GM12878 (cell line): ENCODE results near the gene TMBIM1. TPM values are rescaled to one million over a fixed set of nuclear protein-coding genes. Genes with fewer than 3 reads are reported as not detected.

Experiments
- ATAC-seq: fragments of 200-7000 bp; cut with Tn5 transposase; 3 replicates; pipeline ENCODE4 v1.9.1; 2020; ENCODE audit warnings: mild to moderate bottlenecking, moderate library complexity
- BruUV-seq: library from RNA; stranded (reverse); fragments of 400-500 nt; replicated peaks from 2 replicates; lab custom pipeline; 2021; lab: Mats Ljungman, UMichigan
- CTCF ChIA-PET: fragments of 300-600 bp; sonication (Branson Sonifier 250); formaldehyde crosslinking; extraction: SDS; loops from one replicate; lab custom pipeline; 2021; ENCODE audit warnings: inconsistent platforms; lab: Yijun Ruan, JAX
- POLR2A ChIA-PET: fragments of 350-600 bp; formaldehyde crosslinking; extraction: SDS; loops from one replicate; lab custom pipeline; 2021; ENCODE audit warnings: inconsistent platforms; lab: Charles Lee
- RAD21 ChIA-PET: fragments of 300-600 bp; sonication (Branson Sonifier 250); formaldehyde crosslinking; loops from one replicate; lab custom pipeline; 2023; ENCODE audit warnings: antibody characterized with exemption; ENCODE audit not compliant: unreplicated experiment; lab: Charles Lee
- SMC1A ChIA-PET: fragments of 300-600 bp; sonication (Branson Sonifier 250); formaldehyde crosslinking; loops from one replicate; lab custom pipeline; 2023; ENCODE audit not compliant: unreplicated experiment, uncharacterized antibody; lab: Charles Lee
- DNase-seq: peaks from one replicate; pipeline ENCODE4 v3.0.0-alpha.2; 2011; ENCODE audit warnings: low read depth, low spot score
- FAIRE-seq: peaks from 3 replicates; lab custom pipeline; 2011; peaks lifted over from hg19 to GRCh38; lab: Jason Lieb, UNC
- H2AFZ ChIP-seq: 2 replicates; pipeline ENCODE4 v1.6.0; 2011; ENCODE audit warnings: low read depth, low read length, control low read depth; ENCODE audit not compliant: control insufficient read depth
- H3K27ac ChIP-seq: 2 replicates; pipeline ENCODE4 v1.5.1; 2011; ENCODE audit warnings: control low read depth; ENCODE audit not compliant: control insufficient read depth, insufficient read depth
- H3K27me3 ChIP-seq, 2 experiments: replicated peaks in 1 of 2; 2 replicates each; pipeline versions ENCODE4 v1.6.0 to v1.6.1; 2011; ENCODE audit warnings: low read length in 1 of 2; ENCODE audit not compliant: control insufficient read depth in 2 of 2, insufficient read depth in 2 of 2
- H3K36me3 ChIP-seq, 2 experiments: 2 replicates each; pipeline ENCODE4 v1.5.1; 2011; ENCODE audit warnings: low read length in 1 of 2; ENCODE audit not compliant: control insufficient read depth in 2 of 2, insufficient read depth in 2 of 2
- H3K4me1 ChIP-seq: 2 replicates; pipeline ENCODE4 v1.6.1; 2011; ENCODE audit warnings: mild to moderate bottlenecking, low read length, moderate library complexity, mixed read lengths; ENCODE audit not compliant: control insufficient read depth, insufficient read depth
- H3K4me2 ChIP-seq: 2 replicates; pipeline ENCODE4 v1.6.0; 2011; ENCODE audit warnings: control low read depth; ENCODE audit not compliant: control insufficient read depth, insufficient read depth
- H3K4me3 ChIP-seq: fragments of 200-600 bp; sonication (generic); 2 replicates; pipeline ENCODE4 v1.5.1; 2016
- H3K79me2 ChIP-seq: 2 replicates; pipeline ENCODE4 v1.6.0; 2011; ENCODE audit warnings: low read length; ENCODE audit not compliant: control insufficient read depth, insufficient read depth
- H3K9ac ChIP-seq: 2 replicates; pipeline ENCODE4 v1.8.0; 2011; ENCODE audit warnings: low read length, control low read depth, mixed read lengths; ENCODE audit not compliant: control insufficient read depth, insufficient read depth
- H3K9me3 ChIP-seq: replicated peaks from 3 replicates; pipeline ENCODE4 v1.5.1; 2011; ENCODE audit warnings: mild to moderate bottlenecking, low read length; ENCODE audit not compliant: control insufficient read depth, insufficient read depth
- H4K20me1 ChIP-seq: 2 replicates; pipeline ENCODE4 v1.6.0; 2011; ENCODE audit not compliant: control insufficient read depth, insufficient read depth
- CHD1 ChIP-seq: IDR thresholded peaks from 2 replicates; pipeline ENCODE4 v1.6.1; 2012; ENCODE audit warnings: low read depth, low read length, improper control_type of control experiment
- IKZF1 ChIP-seq: fragments of 450-650 bp; conservative IDR thresholded peaks from 2 replicates; pipeline ENCODE4 v1.6.1; 2017; ENCODE audit warnings: antibody characterized with exemption, mild to moderate bottlenecking
- IKZF2 ChIP-seq, 2 experiments: fragments of 450-650 bp; IDR thresholded peaks; 2 replicates each; pipeline ENCODE4 v1.6.1; 2017; ENCODE audit warnings: mild to moderate bottlenecking in 2 of 2, moderate library complexity in 2 of 2
- POLR2A ChIP-seq: IDR thresholded peaks from 2 replicates; pipeline ENCODE4 v1.6.1; 2011; ENCODE audit warnings: low read depth, mild to moderate bottlenecking, low read length
- YY1 ChIP-seq: IDR thresholded peaks from 2 replicates; pipeline ENCODE4 v1.6.1; 2011; ENCODE audit warnings: low read depth, mild to moderate bottlenecking, low read length
- WGBS: methylation state at CpG from one replicate; pipeline ENCODE4 v1.1.6; 2016; ENCODE audit warnings: low lambda C conversion rate; ENCODE audit not compliant: insufficient replicate concordance, insufficient coverage; ENCODE audit errors: missing lambda C conversion rate; 5-methylcytosine and 5-hydroxymethylcytosine counted together
- in situ Hi-C: fragments of 300-500 bp; cut with MboI; formaldehyde crosslinking; loops from 9 replicates; pipeline ENCODE4 v1.14.3; 2018; ENCODE audit warnings: mixed read lengths
- intact Hi-C: fragments of 100-400 bp; cut with micrococcal nuclease; formaldehyde crosslinking; loops from one replicate; pipeline ENCODE4 v1.14.2; 2022; ENCODE audit not compliant: unreplicated experiment
- polyA plus RNA-seq, 11 experiments: library from polyadenylated mRNA; depleted of rRNA in 4 of 11; unstranded in 6 of 11; stranded (reverse) in 5 of 11; fragments of >200 nt; fragmentation: Nextera tagmentation in 4 of 11; fragmentation: Illumina TruSeq in 1 of 11; extraction: Ambion mirVana in 4 of 11; extraction: Trizol in 1 of 11; gene quantifications; 1 replicate in 1 of 11; 2 replicates in 10 of 11; pipeline versions ENCODE4 v1.2.1 to v1.2.3, GENCODE V29; 2011 to 2016; ENCODE audit warnings: inconsistent platforms in 2 of 11, missing spikeins in 2 of 11, low read depth in 1 of 11
- total RNA-seq, 4 experiments: library from RNA; depleted of rRNA in 3 of 4; stranded (reverse); fragments of >200 nt in 3 of 4; fragmentation: Illumina TruSeq in 1 of 4; extraction: Trizol in 1 of 4; gene quantifications; 2 replicates each; pipeline versions ENCODE4 v1.2.1 to v1.2.3, GENCODE V29; 2013 to 2021
- TF ChIP-seq, protein P1 (sequence below): fragments of 450-650 bp; IDR thresholded peaks from 2 replicates; pipeline ENCODE4 v1.6.1; 2017; ENCODE audit warnings: low read depth, mild to moderate bottlenecking, moderate library complexity

The TMBIM1 gene
- total and polyA plus RNA-seq, 10 of the 15 experiments (the other 5 are each of a cell fraction or from before 2014, with no cell fraction given): 6.1 to 38.3 (median 26.2) TPM

- intact Hi-C loops: no loop called here
Observed at GRCh38 chr2:218331745-218332144, 39.4 kb upstream of the TMBIM1 start.

More at GRCh38 chr2:218331745-218332144, 39.4 kb upstream of the TMBIM1 start:
- Histone ChIP-seq H3K4me1 (peaks cover 54% of the 10 kb centered on the region), H4K20me1 (no peaks in the 10 kb centered on the region), H3K9ac (no peak overlapping the region), H3K79me2 (no peaks in the 10 kb centered on the region; the same call in 1 of the 2 replicates), H3K36me3 (no peaks in the 10 kb centered on the region), H3K27me3 (no peaks in the 10 kb centered on the region), H2AFZ (peak overlapping the region; percentile 21), H3K27ac (peak overlapping the region; percentile 4), H3K9me3 (peaks cover 1% of the 10 kb centered on the region; the same call in 2 of the 3 replicates), H3K4me2 (peak overlapping the region; percentile 2; the same call in 1 of the 2 replicates), H3K4me3 (no peak overlapping the region; the same call in 1 of the 2 replicates)
- DNase-seq (no peak), FAIRE-seq (no peak), ATAC-seq (no peak)
- TF ChIP-seq POLR2A (no peak), IKZF1 (peak; percentile 19; the same call in 1 of the 2 replicates), YY1 (no peak), IKZF2 (IDR thresholded peaks at IDR 0.05) (peak; percentile 21 to 35; a peak in 1 of 4 replicates), CHD1 (no peak)
- TF ChIP-seq, protein P1, sequence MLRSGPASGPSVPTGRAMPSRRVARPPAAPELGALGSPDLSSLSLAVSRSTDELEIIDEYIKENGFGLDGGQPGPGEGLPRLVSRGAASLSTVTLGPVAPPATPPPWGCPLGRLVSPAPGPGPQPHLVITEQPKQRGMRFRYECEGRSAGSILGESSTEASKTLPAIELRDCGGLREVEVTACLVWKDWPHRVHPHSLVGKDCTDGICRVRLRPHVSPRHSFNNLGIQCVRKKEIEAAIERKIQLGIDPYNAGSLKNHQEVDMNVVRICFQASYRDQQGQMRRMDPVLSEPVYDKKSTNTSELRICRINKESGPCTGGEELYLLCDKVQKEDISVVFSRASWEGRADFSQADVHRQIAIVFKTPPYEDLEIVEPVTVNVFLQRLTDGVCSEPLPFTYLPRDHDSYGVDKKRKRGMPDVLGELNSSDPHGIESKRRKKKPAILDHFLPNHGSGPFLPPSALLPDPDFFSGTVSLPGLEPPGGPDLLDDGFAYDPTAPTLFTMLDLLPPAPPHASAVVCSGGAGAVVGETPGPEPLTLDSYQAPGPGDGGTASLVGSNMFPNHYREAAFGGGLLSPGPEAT: peak; percentile 57
- in situ Hi-C loops: no loop called here
- BruUV-seq: no TSS peak
- WGBS: 44% methylated on average over 8 of the region's 8 CpGs
- RAD21 ChIA-PET: interaction anchor here (0.9 to 1.9 kb wide), 4 partner anchors 10 to 62 kb away, joined by 3 to 9 read pairs (median 4); partner anchors contain the start of gene CATIP
- POLR2A ChIA-PET: interaction anchor here (0.9 to 3.5 kb wide), 3 partner anchors 8 to 47 kb away, joined by 3 to 26 read pairs (median 4); no protein-coding TSS in a partner anchor
- CTCF ChIA-PET: interaction anchor here (0.7 to 2.2 kb wide), 5 partner anchors 9 to 65 kb away, joined by 3 to 14 read pairs (median 3); partner anchors contain the start of gene CATIP
- SMC1A ChIA-PET: interaction anchor here (0.7 to 2.8 kb wide), 8 partner anchors 9 to 74 kb away, joined by 3 to 12 read pairs (median 4); partner anchors contain the start of gene CATIP
